HEK293 (cell line): ENCODE data around the gene BLOC1S1.

ENCODE experiments used
- CTCF ChIA-PET: fragments of 350-600 bp; formaldehyde crosslinking; extraction: SDS; loops from one replicate; lab custom pipeline; 2021; ENCODE audit warnings: antibody characterized with exemption; lab: Yijun Ruan, JAX
- POLR2A ChIA-PET: fragments of 300-600 bp; formaldehyde crosslinking; extraction: SDS; loops from one replicate; lab custom pipeline; 2020; ENCODE audit warnings: antibody characterized with exemption, inconsistent platforms; lab: Yijun Ruan, JAX
- H3K27ac ChIP-seq: fragments of 200-500 bp; sonication (Bioruptor generic); 2 replicates; pipeline ENCODE4 v1.5.1; 2014; ENCODE audit warnings: low read depth, low read length, control low read depth, inconsistent platforms; ENCODE audit errors: extremely low read depth
- H3K36me3 ChIP-seq, 2 experiments: fragments of 200-500 bp in 1 of 2; sonication (Bioruptor generic) in 1 of 2; 1 replicate in 1 of 2; 2 replicates in 1 of 2; pipeline ENCODE4 v1.5.1; 2014 to 2017; ENCODE audit warnings: inconsistent platforms in 2 of 2, low read length in 2 of 2; ENCODE audit not compliant: control insufficient read depth in 2 of 2, insufficient read depth in 1 of 2
- H3K4me1 ChIP-seq: fragments of 200-500 bp; sonication (Bioruptor generic); 2 replicates; pipeline ENCODE4 v1.5.1; 2014; ENCODE audit warnings: mild to moderate bottlenecking, low read length, inconsistent platforms; ENCODE audit not compliant: control insufficient read depth, insufficient read depth
- H3K4me3 ChIP-seq: 2 replicates; pipeline ENCODE4 v1.5.1; 2011; ENCODE audit warnings: low read depth, mild to moderate bottlenecking, control low read depth, low read length, moderate library complexity
- H3K9me3 ChIP-seq: fragments of 200-500 bp; sonication (Bioruptor generic); 2 replicates; pipeline ENCODE4 v1.5.1; 2014; ENCODE audit warnings: low read depth, low read length, inconsistent platforms; ENCODE audit not compliant: control insufficient read depth, insufficient read depth
- AEBP2 ChIP-seq: fragments of 450-650 bp; formaldehyde crosslinking; IDR thresholded peaks from 2 replicates; pipeline ENCODE4 v1.5.1; 2016; ENCODE audit warnings: missing biosample characterization, missing genetic modification characterization, borderline replicate concordance
- IKZF3 ChIP-seq: fragments of 450-650 bp; IDR thresholded peaks from 2 replicates; pipeline ENCODE4 v1.5.0; 2018; ENCODE audit warnings: missing biosample characterization, mild to moderate bottlenecking, missing genetic modification characterization, moderate library complexity
- MYNN ChIP-seq: fragments of 450-650 bp; formaldehyde crosslinking; IDR thresholded peaks from 2 replicates; pipeline ENCODE4 v1.5.1; 2016; ENCODE audit warnings: missing biosample characterization, missing genetic modification characterization, borderline replicate concordance
- TSHZ1 ChIP-seq: fragments of 450-650 bp; formaldehyde crosslinking; IDR thresholded peaks from 2 replicates; pipeline ENCODE4 v1.5.1; 2016; ENCODE audit warnings: missing biosample characterization, missing genetic modification characterization, borderline replicate concordance
- ZBTB17 ChIP-seq: fragments of 450-650 bp; formaldehyde crosslinking; IDR thresholded peaks from 2 replicates; pipeline ENCODE4 v1.5.1; 2016; ENCODE audit warnings: missing biosample characterization, missing genetic modification characterization
- ZBTB20 ChIP-seq: fragments of 450-650 bp; formaldehyde crosslinking; IDR thresholded peaks from 2 replicates; pipeline ENCODE4 v1.5.1; 2016; ENCODE audit warnings: missing biosample characterization, missing genetic modification characterization
- ZEB2 ChIP-seq: fragments of 450-650 bp; formaldehyde crosslinking; IDR thresholded peaks from 2 replicates; pipeline ENCODE4 v1.5.1; 2016; ENCODE audit warnings: missing biosample characterization, missing genetic modification characterization
- ZFP69B ChIP-seq: fragments of 450-650 bp; formaldehyde crosslinking; IDR thresholded peaks from 2 replicates; pipeline ENCODE4 v1.5.1; 2016; ENCODE audit warnings: missing biosample characterization, missing genetic modification characterization
- ZNF121 ChIP-seq: fragments of 450-650 bp; formaldehyde crosslinking; IDR thresholded peaks from 2 replicates; pipeline ENCODE4 v1.5.1; 2016; ENCODE audit warnings: missing biosample characterization, missing genetic modification characterization
- ZNF2 ChIP-seq: fragments of 450-650 bp; formaldehyde crosslinking; IDR thresholded peaks from 2 replicates; pipeline ENCODE4 v1.5.1; 2016; ENCODE audit warnings: missing biosample characterization, missing genetic modification characterization
- ZNF292 ChIP-seq: fragments of 450-650 bp; formaldehyde crosslinking; IDR thresholded peaks from 2 replicates; pipeline ENCODE4 v1.5.1; 2016; ENCODE audit warnings: low read depth, missing biosample characterization, missing genetic modification characterization, borderline replicate concordance
- ZNF350 ChIP-seq: fragments of 450-650 bp; formaldehyde crosslinking; IDR thresholded peaks from 2 replicates; pipeline ENCODE4 v1.5.0; 2017; ENCODE audit warnings: missing biosample characterization, mild to moderate bottlenecking, missing genetic modification characterization
- ZNF426 ChIP-seq: fragments of 450-650 bp; formaldehyde crosslinking; IDR thresholded peaks from 2 replicates; pipeline ENCODE4 v1.5.1; 2017; ENCODE audit warnings: missing biosample characterization, missing genetic modification characterization, mild to moderate bottlenecking, inconsistent platforms, moderate library complexity
- ZNF48 ChIP-seq: fragments of 450-650 bp; formaldehyde crosslinking; IDR thresholded peaks from 2 replicates; pipeline ENCODE4 v1.5.1; 2016; ENCODE audit warnings: missing biosample characterization, missing genetic modification characterization
- ZNF513 ChIP-seq: fragments of 450-650 bp; IDR thresholded peaks from 2 replicates; pipeline ENCODE4 v1.5.1; 2018; ENCODE audit warnings: missing biosample characterization, missing genetic modification characterization
- ZNF544 ChIP-seq: fragments of 450-650 bp; formaldehyde crosslinking; IDR thresholded peaks from 2 replicates; pipeline ENCODE4 v1.5.0; 2017; ENCODE audit warnings: missing biosample characterization, missing genetic modification characterization
- ZNF558 ChIP-seq: fragments of 450-650 bp; formaldehyde crosslinking; IDR thresholded peaks from 2 replicates; pipeline ENCODE4 v1.5.1; 2016; ENCODE audit warnings: missing biosample characterization, missing genetic modification characterization
- ZNF623 ChIP-seq: fragments of 450-650 bp; formaldehyde crosslinking; IDR thresholded peaks from 2 replicates; pipeline ENCODE4 v1.5.1; 2016; ENCODE audit warnings: missing biosample characterization, missing genetic modification characterization
- ZNF624 ChIP-seq: fragments of 450-650 bp; formaldehyde crosslinking; IDR thresholded peaks from 2 replicates; pipeline ENCODE4 v1.5.1; 2017; ENCODE audit warnings: missing biosample characterization, missing genetic modification characterization
- ZNF747 ChIP-seq: fragments of 450-650 bp; formaldehyde crosslinking; IDR thresholded peaks from 2 replicates; pipeline ENCODE4 v1.5.1; 2016; ENCODE audit warnings: missing biosample characterization, missing genetic modification characterization
- TF ChIP-seq, protein P1 (sequence below): fragments of 450-650 bp; formaldehyde crosslinking; IDR thresholded peaks from 2 replicates; pipeline ENCODE4 v1.5.1; 2016; ENCODE audit warnings: missing biosample characterization, missing genetic modification characterization
- TF ChIP-seq, protein P2 (sequence below): fragments of 450-650 bp; formaldehyde crosslinking; conservative IDR thresholded peaks from 2 replicates; pipeline ENCODE4 v1.5.1; 2016; ENCODE audit warnings: low read depth, missing biosample characterization, missing genetic modification characterization
- TF ChIP-seq, protein P3 (sequence below): fragments of 450-650 bp; formaldehyde crosslinking; optimal IDR thresholded peaks from 2 replicates; pipeline ENCODE3; 2016; ENCODE audit warnings: missing biosample characterization, mild to moderate bottlenecking, missing genetic modification characterization

Gene BLOC1S1

DNA sequence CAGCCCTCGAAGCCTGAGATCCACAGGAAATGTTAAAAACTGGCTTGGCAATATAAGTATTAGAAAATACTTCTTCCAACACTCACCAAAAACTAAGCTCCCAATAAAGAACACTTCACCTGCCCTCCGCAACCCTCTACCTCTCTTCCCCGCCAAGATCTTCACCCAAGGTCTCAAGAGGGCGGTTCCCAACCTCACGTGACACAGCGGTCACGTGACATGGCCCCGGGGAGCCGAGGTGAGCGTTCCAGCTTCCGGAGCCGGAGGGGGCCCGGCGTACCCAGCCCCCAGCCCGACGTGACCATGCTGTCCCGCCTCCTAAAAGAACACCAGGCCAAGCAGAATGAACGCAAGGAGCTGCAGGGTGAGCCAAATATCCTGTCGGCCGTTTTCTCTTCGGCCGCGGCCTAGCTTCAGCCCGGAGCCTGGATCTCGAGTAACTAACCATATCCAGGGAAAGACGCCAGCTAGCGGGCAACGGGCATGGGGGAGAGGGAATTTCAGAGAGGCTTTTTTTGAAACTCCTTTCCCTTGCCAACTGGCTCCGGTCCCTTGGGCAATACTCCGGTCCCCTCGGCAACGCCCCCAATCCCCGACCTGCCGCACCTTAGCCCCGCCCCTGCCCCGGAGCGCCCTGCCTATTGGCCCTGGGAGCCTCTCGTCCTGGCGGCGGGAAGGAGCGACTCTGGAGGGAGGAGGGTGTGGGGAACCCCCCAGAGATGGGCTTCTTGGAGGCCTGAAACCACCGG lies at the start of gene BLOC1S1:
TSS of gene BLOC1S1 (plus strand) at position 214 of the 749 bp plus-strand sequence. CDS start at position 220, 6 bp downstream.
- H3K9me3 ChIP-seq, result no peaks in the 10 kb centered on the region
- peak within 1 kb of the TSS; percentile 83 for H3K4me3 ChIP-seq
- ChIA-PET POLR2A (interaction anchor here (1.0 to 2.7 kb wide), 7 partner anchors 9 to 102 kb away, joined by 3 to 17 read pairs (median 4); partner anchors contain the start of genes CD63, ORMDL2 and SARNP), CTCF (interaction anchor here (0.6 to 3.0 kb wide), 10 partner anchors 10 to 281 kb away, joined by 3 to 21 read pairs (median 3); a partner anchor contains a TSS)
- H3K36me3 ChIP-seq, result peaks cover 0 to 20% of the 10 kb centered on the region in 2 experiments; a peak in 1 of 3 replicates
- H3K4me1 ChIP-seq, result peaks cover 13% of the 10 kb centered on the region; the same call in 1 of the 2 replicates
- H3K27ac ChIP-seq, result peak within 1 kb of the TSS; percentile 77
- peak; percentile 93 for TF ChIP-seq ZNF2 (tag by site-specific recombination)
- TF ChIP-seq ZFP69B (tag by site-specific recombination), result peak; percentile 72
- TF ChIP-seq ZNF624 (tag by site-specific recombination), result no peak
- peak; percentile 93 for TF ChIP-seq ZEB2
- peak; percentile 51; the same call in 1 of the 2 replicates for TF ChIP-seq IKZF3 (tag by site-specific recombination)
- TF ChIP-seq ZNF558 (tag by site-specific recombination), result peak; percentile 58; the same call in 1 of the 2 replicates
- no peak for TF ChIP-seq ZNF121 (tag by site-specific recombination)
- TF ChIP-seq, protein P1, sequence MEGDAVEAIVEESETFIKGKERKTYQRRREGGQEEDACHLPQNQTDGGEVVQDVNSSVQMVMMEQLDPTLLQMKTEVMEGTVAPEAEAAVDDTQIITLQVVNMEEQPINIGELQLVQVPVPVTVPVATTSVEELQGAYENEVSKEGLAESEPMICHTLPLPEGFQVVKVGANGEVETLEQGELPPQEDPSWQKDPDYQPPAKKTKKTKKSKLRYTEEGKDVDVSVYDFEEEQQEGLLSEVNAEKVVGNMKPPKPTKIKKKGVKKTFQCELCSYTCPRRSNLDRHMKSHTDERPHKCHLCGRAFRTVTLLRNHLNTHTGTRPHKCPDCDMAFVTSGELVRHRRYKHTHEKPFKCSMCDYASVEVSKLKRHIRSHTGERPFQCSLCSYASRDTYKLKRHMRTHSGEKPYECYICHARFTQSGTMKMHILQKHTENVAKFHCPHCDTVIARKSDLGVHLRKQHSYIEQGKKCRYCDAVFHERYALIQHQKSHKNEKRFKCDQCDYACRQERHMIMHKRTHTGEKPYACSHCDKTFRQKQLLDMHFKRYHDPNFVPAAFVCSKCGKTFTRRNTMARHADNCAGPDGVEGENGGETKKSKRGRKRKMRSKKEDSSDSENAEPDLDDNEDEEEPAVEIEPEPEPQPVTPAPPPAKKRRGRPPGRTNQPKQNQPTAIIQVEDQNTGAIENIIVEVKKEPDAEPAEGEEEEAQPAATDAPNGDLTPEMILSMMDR (tag by site-specific recombination), result peak; percentile 34; the same call in 1 of the 2 replicates
- TF ChIP-seq, protein P2, sequence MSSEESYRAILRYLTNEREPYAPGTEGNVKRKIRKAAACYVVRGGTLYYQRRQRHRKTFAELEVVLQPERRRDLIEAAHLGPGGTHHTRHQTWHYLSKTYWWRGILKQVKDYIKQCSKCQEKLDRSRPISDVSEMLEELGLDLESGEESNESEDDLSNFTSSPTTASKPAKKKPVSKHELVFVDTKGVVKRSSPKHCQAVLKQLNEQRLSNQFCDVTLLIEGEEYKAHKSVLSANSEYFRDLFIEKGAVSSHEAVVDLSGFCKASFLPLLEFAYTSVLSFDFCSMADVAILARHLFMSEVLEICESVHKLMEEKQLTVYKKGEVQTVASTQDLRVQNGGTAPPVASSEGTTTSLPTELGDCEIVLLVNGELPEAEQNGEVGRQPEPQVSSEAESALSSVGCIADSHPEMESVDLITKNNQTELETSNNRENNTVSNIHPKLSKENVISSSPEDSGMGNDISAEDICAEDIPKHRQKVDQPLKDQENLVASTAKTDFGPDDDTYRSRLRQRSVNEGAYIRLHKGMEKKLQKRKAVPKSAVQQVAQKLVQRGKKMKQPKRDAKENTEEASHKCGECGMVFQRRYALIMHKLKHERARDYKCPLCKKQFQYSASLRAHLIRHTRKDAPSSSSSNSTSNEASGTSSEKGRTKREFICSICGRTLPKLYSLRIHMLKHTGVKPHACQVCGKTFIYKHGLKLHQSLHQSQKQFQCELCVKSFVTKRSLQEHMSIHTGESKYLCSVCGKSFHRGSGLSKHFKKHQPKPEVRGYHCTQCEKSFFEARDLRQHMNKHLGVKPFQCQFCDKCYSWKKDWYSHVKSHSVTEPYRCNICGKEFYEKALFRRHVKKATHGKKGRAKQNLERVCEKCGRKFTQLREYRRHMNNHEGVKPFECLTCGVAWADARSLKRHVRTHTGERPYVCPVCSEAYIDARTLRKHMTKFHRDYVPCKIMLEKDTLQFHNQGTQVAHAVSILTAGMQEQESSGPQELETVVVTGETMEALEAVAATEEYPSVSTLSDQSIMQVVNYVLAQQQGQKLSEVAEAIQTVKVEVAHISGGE (tag by site-specific recombination), result peak; percentile 75
- no peak for TF ChIP-seq ZNF426
- TF ChIP-seq ZNF623 (tag by site-specific recombination), result peak; percentile 45
- TF ChIP-seq ZNF292 (tag by site-specific recombination), result 0 out of 2 replicates have a peak, but pooled peaks have one; percentile 18
- no peak for TF ChIP-seq ZNF48
- TF ChIP-seq, protein P3, sequence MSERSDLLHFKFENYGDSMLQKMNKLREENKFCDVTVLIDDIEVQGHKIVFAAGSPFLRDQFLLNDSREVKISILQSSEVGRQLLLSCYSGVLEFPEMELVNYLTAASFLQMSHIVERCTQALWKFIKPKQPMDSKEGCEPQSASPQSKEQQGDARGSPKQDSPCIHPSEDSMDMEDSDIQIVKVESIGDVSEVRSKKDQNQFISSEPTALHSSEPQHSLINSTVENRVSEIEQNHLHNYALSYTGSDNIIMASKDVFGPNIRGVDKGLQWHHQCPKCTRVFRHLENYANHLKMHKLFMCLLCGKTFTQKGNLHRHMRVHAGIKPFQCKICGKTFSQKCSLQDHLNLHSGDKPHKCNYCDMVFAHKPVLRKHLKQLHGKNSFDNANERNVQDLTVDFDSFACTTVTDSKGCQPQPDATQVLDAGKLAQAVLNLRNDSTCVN, result peak; percentile 36
- no peak for TF ChIP-seq AEBP2
- TF ChIP-seq TSHZ1 (tag by site-specific recombination), result peak; percentile 34; the same call in 1 of the 2 replicates
- peak; percentile 45; the same call in 1 of the 2 replicates for TF ChIP-seq MYNN
- TF ChIP-seq ZBTB20, result peak; percentile 81
- TF ChIP-seq ZNF747 (tag by site-specific recombination), result no peak
- TF ChIP-seq ZBTB17 (tag by site-specific recombination), result peak; percentile 92
- no peak for TF ChIP-seq ZNF350 (tag by site-specific recombination)
- TF ChIP-seq ZNF544 (tag by site-specific recombination), result no peak
- no peak for TF ChIP-seq ZNF513 (tag by site-specific recombination)
